SW 1271 (cell line): ENCODE results near the gene CATSPERB.
"Not testable (repeated sequence)": the region's sequence is repeated elsewhere in the genome, so short reads cannot be mapped to it uniquely, and the experiment has no call there.

Experiments
- DNase-seq, 2 experiments: peaks; one replicate each; lab custom pipeline; 2025; lab: John Stamatoyannopoulos, UW

CATSPERB gene

GRCh38 chr14:91732859-91733477 is 1.1 kb upstream of the CATSPERB start:
- no peak for DNase-seq

- no peak for DNase-seq
Measured at GRCh38 chr14:91732439-91732838, 553 bp upstream of the CATSPERB start.

- no peak for DNase-seq
Measured at GRCh38 chr14:91731018-91731417, 868 bp downstream of the CATSPERB start.

GRCh38 chr14:91729756-91730155 is 2.1 kb downstream of the CATSPERB start:
- no peak for DNase-seq

GRCh38 chr14:91728616-91729183 is 3.2 kb downstream of the CATSPERB start:
- no peak for DNase-seq

GRCh38 chr14:91727121-91727520 is 4.8 kb downstream of the CATSPERB start:
- no peak for DNase-seq

GRCh38 chr14:91723501-91723900 is 8.4 kb downstream of the CATSPERB start:
- no peak for DNase-seq

- no peak for DNase-seq
Measured at GRCh38 chr14:91722386-91722785, 9.5 kb downstream of the CATSPERB start.

GRCh38 chr14:91719839-91720238 is 12.0 kb downstream of the CATSPERB start:
- DNase-seq: no peak

- no peak for DNase-seq
Measured at GRCh38 chr14:91716999-91717398, 14.9 kb downstream of the CATSPERB start.

- no peak for DNase-seq
Measured at GRCh38 chr14:91714805-91715204, 17.1 kb downstream of the CATSPERB start.

- DNase-seq: no peak
Measured at GRCh38 chr14:91708795-91709194, 23.1 kb downstream of the CATSPERB start.

- no peak for DNase-seq
Measured at GRCh38 chr14:91706996-91707395, 24.9 kb downstream of the CATSPERB start.

- DNase-seq: no peak
Measured at GRCh38 chr14:91694643-91695042, 37.2 kb downstream of the CATSPERB start.

GRCh38 chr14:91693346-91693745 is 38.5 kb downstream of the CATSPERB start:
- no peak for DNase-seq

- DNase-seq: no peak
Measured at GRCh38 chr14:91692075-91692474, 39.8 kb downstream of the CATSPERB start.

- no peak for DNase-seq
Measured at GRCh38 chr14:91689608-91690007, 42.3 kb downstream of the CATSPERB start.

- not testable (repeated sequence) for DNase-seq
Measured at GRCh38 chr14:91687436-91687835, 44.5 kb downstream of the CATSPERB start.

- no peak for DNase-seq
Measured at GRCh38 chr14:91685600-91685999, 46.3 kb downstream of the CATSPERB start.

- DNase-seq: no peak
Measured at GRCh38 chr14:91681893-91682563, 49.9 kb downstream of the CATSPERB start.

- DNase-seq: no peak
Measured at GRCh38 chr14:91681118-91681517, 50.8 kb downstream of the CATSPERB start.

- DNase-seq: no peak
Measured at GRCh38 chr14:91679273-91679672, 52.6 kb downstream of the CATSPERB start.

GRCh38 chr14:91677687-91678086 is 54.2 kb downstream of the CATSPERB start:
- not testable (repeated sequence) for DNase-seq

- DNase-seq: no peak
Measured at GRCh38 chr14:91674911-91675310, 57.0 kb downstream of the CATSPERB start.
